ENCODE results near the gene CDH23. TPM values are rescaled to one million over a fixed set of nuclear protein-coding genes. Genes with fewer than 3 reads are reported as not detected.

Gene CDH23
- total RNA-seq, 1 experiment from 2014 or later, result 7.8 TPM

DNA sequence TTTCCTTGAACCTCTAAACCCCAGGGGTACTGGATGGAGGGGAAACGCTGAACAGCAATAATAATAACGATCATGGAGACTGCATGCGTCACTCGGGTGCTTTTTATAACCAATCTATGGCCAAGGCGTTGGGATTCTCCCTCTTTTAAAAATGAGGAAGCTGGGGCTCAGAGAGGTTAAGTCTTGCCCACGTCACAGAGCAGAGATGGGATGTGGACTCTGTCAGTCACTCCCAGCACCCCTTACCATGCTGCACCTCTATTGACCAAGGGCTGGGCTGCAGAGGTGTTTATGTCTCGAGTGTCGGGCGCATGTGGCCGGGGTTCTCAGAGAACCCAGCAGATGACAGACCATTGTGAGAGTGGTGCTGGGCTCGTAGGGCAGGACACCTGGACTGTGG lies 129.9 kb downstream of the CDH23 start:
- CTCF ChIA-PET, result no interaction called here
- no TSS peak for BruUV-seq (replicated peaks)

DNA sequence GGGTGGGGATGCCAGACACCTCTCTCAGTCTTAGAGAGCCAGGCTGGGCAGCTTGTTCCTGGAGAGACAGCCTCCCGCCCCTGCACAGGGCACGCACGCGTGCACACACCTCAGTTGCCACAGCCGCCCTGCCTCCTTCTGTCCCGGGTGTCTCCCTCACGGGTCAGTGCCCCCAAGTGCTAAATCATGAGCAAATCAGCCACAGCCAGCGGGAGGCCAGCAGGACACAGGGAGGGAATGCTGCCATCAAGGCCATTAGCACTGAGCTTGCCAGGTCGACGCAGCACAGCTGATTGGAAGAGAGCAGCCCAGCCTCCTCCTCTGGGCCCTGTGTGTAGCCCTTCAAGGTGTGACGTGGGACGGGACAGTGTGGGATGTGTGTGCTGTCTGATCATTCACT lies 130.4 kb downstream of the CDH23 start:
- Histone ChIP-seq H3K9me2 (ENCODE audit: insufficient read depth) (no peaks in the 10 kb centered on the region), H3K4me1 (replicated peaks; ENCODE audit: insufficient read depth) (no peaks in the 10 kb centered on the region), H3K27me3 (ENCODE audit: insufficient read depth, low read depth) (no peaks in the 10 kb centered on the region), H2AFZ (no peak overlapping the region), H3K9me3 (ENCODE audit: insufficient read depth, low read depth) (no peaks in the 10 kb centered on the region), H3K27ac (no peak overlapping the region), H3F3A (ENCODE audit: insufficient read depth, low read depth) (no peaks in the 10 kb centered on the region), H3K79me2 (ENCODE audit: low read depth) (no peaks in the 10 kb centered on the region), H4K20me1 (ENCODE audit: insufficient read depth) (no peaks in the 10 kb centered on the region), H3K4me2 (no peak overlapping the region), H3K36me3 (ENCODE audit: low read depth) (no peaks in the 10 kb centered on the region), H3K4me3 (no peak overlapping the region)
- no TSS peak for BruUV-seq (replicated peaks)
- intact Hi-C loops (cut with micrococcal nuclease; ENCODE audit: unreplicated experiment), result no loop called here
- TF ChIP-seq, protein P1, sequence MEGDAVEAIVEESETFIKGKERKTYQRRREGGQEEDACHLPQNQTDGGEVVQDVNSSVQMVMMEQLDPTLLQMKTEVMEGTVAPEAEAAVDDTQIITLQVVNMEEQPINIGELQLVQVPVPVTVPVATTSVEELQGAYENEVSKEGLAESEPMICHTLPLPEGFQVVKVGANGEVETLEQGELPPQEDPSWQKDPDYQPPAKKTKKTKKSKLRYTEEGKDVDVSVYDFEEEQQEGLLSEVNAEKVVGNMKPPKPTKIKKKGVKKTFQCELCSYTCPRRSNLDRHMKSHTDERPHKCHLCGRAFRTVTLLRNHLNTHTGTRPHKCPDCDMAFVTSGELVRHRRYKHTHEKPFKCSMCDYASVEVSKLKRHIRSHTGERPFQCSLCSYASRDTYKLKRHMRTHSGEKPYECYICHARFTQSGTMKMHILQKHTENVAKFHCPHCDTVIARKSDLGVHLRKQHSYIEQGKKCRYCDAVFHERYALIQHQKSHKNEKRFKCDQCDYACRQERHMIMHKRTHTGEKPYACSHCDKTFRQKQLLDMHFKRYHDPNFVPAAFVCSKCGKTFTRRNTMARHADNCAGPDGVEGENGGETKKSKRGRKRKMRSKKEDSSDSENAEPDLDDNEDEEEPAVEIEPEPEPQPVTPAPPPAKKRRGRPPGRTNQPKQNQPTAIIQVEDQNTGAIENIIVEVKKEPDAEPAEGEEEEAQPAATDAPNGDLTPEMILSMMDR (conservative IDR thresholded peaks at IDR 0.05), result no peak
- no peak for TF ChIP-seq EZH2 (IDR thresholded peaks at IDR 0.05; ENCODE audit: low read depth)
- CTCF ChIA-PET, result no interaction called here
- POLR2A ChIA-PET (ENCODE audit: unreplicated experiment), result no interaction called here
- no peak for DNase-seq

More for the DNA sequence above, 129.9 kb downstream of the CDH23 start:
- Histone ChIP-seq H3K9me3 (ENCODE audit: insufficient read depth, low read depth) (no peaks in the 10 kb centered on the region), H3F3A (ENCODE audit: insufficient read depth, low read depth) (no peaks in the 10 kb centered on the region), H3K9me2 (ENCODE audit: insufficient read depth) (no peaks in the 10 kb centered on the region), H3K79me2 (ENCODE audit: low read depth) (no peaks in the 10 kb centered on the region), H3K27ac (no peak overlapping the region), H3K4me2 (no peak overlapping the region), H3K4me3 (no peak overlapping the region), H2AFZ (no peak overlapping the region), H3K4me1 (replicated peaks; ENCODE audit: insufficient read depth) (no peaks in the 10 kb centered on the region), H3K27me3 (ENCODE audit: insufficient read depth, low read depth) (no peaks in the 10 kb centered on the region), H3K36me3 (ENCODE audit: low read depth) (no peaks in the 10 kb centered on the region), H4K20me1 (ENCODE audit: insufficient read depth) (no peaks in the 10 kb centered on the region)
- intact Hi-C loops (cut with micrococcal nuclease; ENCODE audit: unreplicated experiment), result no loop called here
- TF ChIP-seq EZH2 (IDR thresholded peaks at IDR 0.05; ENCODE audit: low read depth), result no peak
- TF ChIP-seq, protein P1 (conservative IDR thresholded peaks at IDR 0.05), result no peak
- POLR2A ChIA-PET (ENCODE audit: unreplicated experiment), result no interaction called here
- DNase-seq, result no peak

DNA sequence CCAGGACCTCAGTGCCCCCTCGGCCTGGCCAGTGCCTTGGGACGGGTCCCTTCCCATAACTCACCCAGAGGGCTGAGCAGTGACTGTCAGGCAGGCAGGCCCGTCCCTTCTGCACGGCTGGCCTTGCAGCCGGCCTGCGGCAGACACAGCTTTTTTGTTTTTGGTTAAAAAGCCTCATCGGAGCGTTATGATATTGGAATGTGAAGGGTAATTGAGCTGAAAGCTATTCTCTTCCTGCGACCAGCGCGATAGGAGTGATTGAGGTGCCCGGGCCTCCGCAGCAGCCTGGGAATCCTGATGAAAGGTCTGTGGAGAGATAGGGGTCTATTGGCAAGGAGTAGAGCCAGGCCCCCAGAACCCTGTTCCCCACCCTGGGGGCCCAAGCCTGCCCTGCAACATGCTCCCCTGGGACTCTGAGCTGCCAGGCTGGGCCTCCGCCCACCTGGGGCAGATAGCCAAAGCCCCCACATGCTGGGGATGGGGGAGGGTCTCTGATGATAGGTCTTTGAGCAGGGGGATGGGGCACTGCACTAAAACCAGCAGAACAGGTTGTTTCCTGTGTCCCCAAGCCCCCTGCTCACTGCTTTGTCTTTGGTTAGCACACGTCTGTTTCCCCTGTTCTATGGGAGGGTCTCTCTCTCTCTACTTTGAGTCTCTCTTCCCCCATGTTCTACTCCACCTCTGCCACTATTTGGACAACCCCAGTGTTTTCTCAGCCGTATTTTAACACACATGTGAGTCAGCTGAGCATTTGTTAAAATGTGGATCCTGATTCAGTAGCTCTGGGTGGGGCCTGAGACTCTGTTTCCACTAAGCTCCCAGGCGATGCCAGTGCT lies 131.9 kb downstream of the CDH23 start:
- Histone ChIP-seq H3K27ac (no peak overlapping the region), H3K4me3 (no peak overlapping the region), H3K36me3 (ENCODE audit: low read depth) (no peaks in the 10 kb centered on the region), H3K9me2 (ENCODE audit: insufficient read depth) (no peaks in the 10 kb centered on the region), H3K4me2 (no peak overlapping the region), H3F3A (ENCODE audit: insufficient read depth, low read depth) (no peaks in the 10 kb centered on the region), H3K4me1 (replicated peaks; ENCODE audit: insufficient read depth) (no peaks in the 10 kb centered on the region), H3K79me2 (ENCODE audit: low read depth) (no peaks in the 10 kb centered on the region), H2AFZ (no peak overlapping the region), H3K9me3 (ENCODE audit: insufficient read depth, low read depth) (no peaks in the 10 kb centered on the region), H4K20me1 (ENCODE audit: insufficient read depth) (no peaks in the 10 kb centered on the region), H3K27me3 (ENCODE audit: insufficient read depth, low read depth) (no peaks in the 10 kb centered on the region)
- TF ChIP-seq EZH2 (IDR thresholded peaks at IDR 0.05; ENCODE audit: low read depth), result no peak
- TF ChIP-seq, protein P1 (conservative IDR thresholded peaks at IDR 0.05), result no peak
- no peak for DNase-seq
- intact Hi-C loops (cut with micrococcal nuclease; ENCODE audit: unreplicated experiment), result no loop called here
- ChIA-PET POLR2A (ENCODE audit: unreplicated experiment) (no interaction called here), CTCF (no interaction called here)
- no TSS peak for BruUV-seq (replicated peaks)
